ENCODE measurements around the gene LRRC25.

GRCh38 chr19:18399008-18399407 is 1.6 kb upstream of the LRRC25 start:
- no peak for TF ChIP-seq CTCF (IDR thresholded peaks at IDR 0.05 in 2 of 3, conservative IDR thresholded peaks at IDR 0.05 in 1 of 3; ENCODE audit: borderline replicate concordance in 1 of 3, insufficient read depth in 1 of 3, low read depth in 2 of 3, low read length in 2 of 3)
- TF ChIP-seq POLR2A (IDR thresholded peaks at IDR 0.05; ENCODE audit: borderline replicate concordance, extremely low read depth, insufficient read depth, insufficient read length) = no peak
- TF ChIP-seq REST (IDR thresholded peaks at IDR 0.05; ENCODE audit: low read depth) = no peak
- no peak for TF ChIP-seq POLR2AphosphoS5 (IDR thresholded peaks at IDR 0.05; ENCODE audit: low read depth, low read length)
- TF ChIP-seq ZBTB33 (IDR thresholded peaks at IDR 0.05; ENCODE audit: extremely low read depth, insufficient replicate concordance, low read length) = no peak
